GM23338 (cell line): ENCODE data around the gene CLDN7. TPM values are rescaled to one million over a fixed set of nuclear protein-coding genes. Genes with fewer than 3 reads are reported as not detected.

Source experiments
- ATAC-seq: fragments of 200-7000 bp; cut with Tn5 transposase; 3 replicates; pipeline ENCODE4 v1.9.1; 2020
- DNase-seq: peaks from one replicate; pipeline ENCODE4 v3.0.0-alpha.2; 2015; ENCODE audit warnings: low spot score
- H2AFZ ChIP-seq: fragments of 200-600 bp; sonication (generic); 2 replicates; pipeline ENCODE4 v1.8.0; 2016; ENCODE audit warnings: antibody characterized with exemption, mild to moderate bottlenecking, moderate library complexity
- H3F3A ChIP-seq: fragments of 200-600 bp; sonication (generic); replicated peaks from 2 replicates; pipeline ENCODE4 v1.8.0; 2017; ENCODE audit warnings: antibody characterized with exemption, mixed run types, low read depth
- H3K27ac ChIP-seq: fragments of 200-600 bp; sonication (generic); 2 replicates; pipeline ENCODE4 v1.6.1; 2016; ENCODE audit warnings: low read depth
- H3K27me3 ChIP-seq: fragments of 200-600 bp; sonication (generic); 2 replicates; pipeline ENCODE4 v1.8.0; 2016; ENCODE audit warnings: mild to moderate bottlenecking, mixed run types, moderate library complexity; ENCODE audit not compliant: insufficient read depth
- H3K36me3 ChIP-seq: fragments of 200-600 bp; sonication (generic); 2 replicates; pipeline ENCODE4 v1.8.0; 2016; ENCODE audit warnings: mild to moderate bottlenecking; ENCODE audit not compliant: insufficient read depth
- H3K4me1 ChIP-seq: fragments of 200-600 bp; sonication (generic); 2 replicates; pipeline ENCODE4 v1.8.0; 2016; ENCODE audit warnings: mild to moderate bottlenecking, moderate library complexity; ENCODE audit not compliant: insufficient read depth
- H3K4me2 ChIP-seq: fragments of 200-600 bp; sonication (generic); 2 replicates; pipeline ENCODE4 v1.7.1; 2017; ENCODE audit warnings: mixed run types
- H3K4me3 ChIP-seq: fragments of 200-600 bp; sonication (generic); 2 replicates; pipeline ENCODE4 v1.6.1; 2016; ENCODE audit warnings: mixed run types
- H3K79me2 ChIP-seq: fragments of 200-600 bp; sonication (generic); replicated peaks from 2 replicates; pipeline ENCODE4 v1.8.0; 2017; ENCODE audit warnings: mild to moderate bottlenecking; ENCODE audit not compliant: insufficient read depth
- H3K9me2 ChIP-seq: fragments of 200-600 bp; sonication (generic); 2 replicates; pipeline ENCODE4 v1.8.0; 2017; ENCODE audit not compliant: insufficient read depth
- H4K20me1 ChIP-seq: fragments of 200-600 bp; sonication (generic); replicated peaks from 2 replicates; pipeline ENCODE4 v1.8.0; 2017; ENCODE audit warnings: mild to moderate bottlenecking; ENCODE audit not compliant: insufficient read depth
- H3K27ac Mint-ChIP-seq: 2 replicates; pipeline ENCODE4 v1.8.0; 2020; ENCODE audit warnings: inconsistent platforms, mild to moderate bottlenecking, moderate library complexity, mixed read lengths
- H3K27me3 Mint-ChIP-seq: 3 replicates; pipeline ENCODE4 v1.8.0; 2022; ENCODE audit warnings: low read depth, mild to moderate bottlenecking, moderate library complexity, mixed read lengths, inconsistent platforms; ENCODE audit not compliant: insufficient read depth, poor library complexity
- H3K36me3 Mint-ChIP-seq: 3 replicates; pipeline ENCODE4 v1.8.0; 2021; ENCODE audit warnings: low read depth, mild to moderate bottlenecking, inconsistent platforms, moderate library complexity, mixed read lengths
- H3K4me1 Mint-ChIP-seq: 3 replicates; pipeline ENCODE4 v1.8.0; 2020; ENCODE audit warnings: mild to moderate bottlenecking, inconsistent platforms, mixed read lengths
- H3K4me3 Mint-ChIP-seq: 3 replicates; pipeline ENCODE4 v1.8.0; 2021; ENCODE audit warnings: moderate library complexity, mild to moderate bottlenecking, inconsistent platforms, mixed read lengths
- H3K9me3 Mint-ChIP-seq: 3 replicates; pipeline ENCODE4 v1.8.0; 2020; ENCODE audit warnings: moderate library complexity, mild to moderate bottlenecking, inconsistent platforms, mixed read lengths
- CTCF ChIP-seq, 2 experiments: fragments of 200-600 bp in 1 of 2; sonication (generic) in 1 of 2; conservative IDR thresholded peaks; 2 replicates each; pipeline versions ENCODE4 v1.5.1 to v1.6.1; 2016 to 2017; ENCODE audit warnings: antibody characterized with exemption in 2 of 2, low read depth in 2 of 2, mild to moderate bottlenecking in 2 of 2, moderate library complexity in 1 of 2
- ETS1 ChIP-seq: IDR thresholded peaks from 2 replicates; pipeline ENCODE4 v1.6.1; 2016; ENCODE audit warnings: antibody characterized with exemption
- EZH2 ChIP-seq: fragments of 200-600 bp; sonication (generic); IDR thresholded peaks from one replicate; pipeline ENCODE4 v1.8.0; 2017; ENCODE audit warnings: antibody characterized with exemption, mild to moderate bottlenecking, low read depth; ENCODE audit not compliant: unreplicated experiment
- REST ChIP-seq: IDR thresholded peaks from one replicate; pipeline ENCODE4 v1.6.1; 2018; ENCODE audit warnings: antibody characterized with exemption; ENCODE audit not compliant: unreplicated experiment
- ZNF114 ChIP-seq: fragments of 250-450 bp; sonication (Bioruptor Pico); IDR thresholded peaks from 2 replicates; pipeline ENCODE4 v1.5.0; 2020; ENCODE audit warnings: mild to moderate bottlenecking, moderate library complexity
- ZNF331 ChIP-seq: fragments of 250-450 bp; sonication (Bioruptor Pico); IDR thresholded peaks from 2 replicates; pipeline ENCODE4 v1.5.0; 2020; ENCODE audit warnings: low read depth, mild to moderate bottlenecking, moderate library complexity
- polyA plus RNA-seq: library from polyadenylated mRNA; unstranded; fragments of >200 nt; fragmentation: Nextera tagmentation; extraction: Ambion mirVana; gene quantifications from 2 replicates; pipeline ENCODE4 v1.2.1, GENCODE V29; 2016
- total RNA-seq: library from RNA; depleted of rRNA; stranded (reverse); fragments of >200 nt; shearing (Covaris generic); gene quantifications from 2 replicates; pipeline ENCODE4 v1.2.3, GENCODE V29; 2014

Gene CLDN7
- total and polyA plus RNA-seq, 2 experiments from 2014 or later, result 50.7 to 111 TPM

GRCh38 chr17:7284911-7285310 is 22.6 kb upstream of the CLDN7 start:
- H3K4me2 ChIP-seq, result no peak overlapping the region
- no peak overlapping the region for H3K4me3 Mint-ChIP-seq
- no peak overlapping the region for H2AFZ ChIP-seq
- H3K9me2 ChIP-seq, result no peaks in the 10 kb centered on the region
- peaks cover 30% of the 10 kb centered on the region for H3K4me1 Mint-ChIP-seq
- H4K20me1 ChIP-seq, result peaks cover 3% of the 10 kb centered on the region; the same call in 1 of the 2 replicates
- H3K36me3 ChIP-seq, result peaks cover 5% of the 10 kb centered on the region; the same call in 1 of the 2 replicates
- TF ChIP-seq ETS1 (no peak), REST (no peak), CTCF (conservative IDR thresholded peaks at IDR 0.05; ENCODE audit: low read depth in 2 of 2) (no peak), ZNF331 (CRISPR knock-in tag) (no peak)
- no peak for ATAC-seq
- no peak overlapping the region for H3K27ac Mint-ChIP-seq
- H3F3A ChIP-seq, result peaks cover 4% of the 10 kb centered on the region; the same call in 1 of the 2 replicates
- no peaks in the 10 kb centered on the region for H3K79me2 ChIP-seq
- peaks cover 10% of the 10 kb centered on the region for H3K27me3 ChIP-seq
- no peak overlapping the region for H3K27ac ChIP-seq
- no peaks in the 10 kb centered on the region; the same call in 1 of the 3 replicates for H3K9me3 Mint-ChIP-seq
- no peak for DNase-seq
- H3K4me3 ChIP-seq, result no peak overlapping the region
- H3K4me1 ChIP-seq, result peaks cover 7% of the 10 kb centered on the region; the same call in 1 of the 2 replicates
- peaks cover 18% of the 10 kb centered on the region for H3K36me3 Mint-ChIP-seq
- peaks cover 18% of the 10 kb centered on the region for H3K27me3 Mint-ChIP-seq

GRCh38 chr17:7283471-7284216 is 21.4 kb upstream of the CLDN7 start:
- no peaks in the 10 kb centered on the region for H3K9me2 ChIP-seq
- H2AFZ ChIP-seq, result no peak overlapping the region
- H3K36me3 ChIP-seq, result peaks cover 5% of the 10 kb centered on the region; the same call in 1 of the 2 replicates
- no peaks in the 10 kb centered on the region for H3K79me2 ChIP-seq
- H3K27me3 Mint-ChIP-seq, result peaks cover 18% of the 10 kb centered on the region
- H3K27ac Mint-ChIP-seq, result no peak overlapping the region
- H3F3A ChIP-seq, result peaks cover 15% of the 10 kb centered on the region; the same call in 1 of the 2 replicates
- H3K27me3 ChIP-seq, result peaks cover 10% of the 10 kb centered on the region
- H3K9me3 Mint-ChIP-seq, result no peaks in the 10 kb centered on the region; the same call in 2 of the 3 replicates
- no peak overlapping the region for H3K27ac ChIP-seq
- DNase-seq (no peak), ATAC-seq (no peak)
- H3K4me1 Mint-ChIP-seq, result peaks cover 29% of the 10 kb centered on the region
- H3K4me1 ChIP-seq, result peaks cover 13% of the 10 kb centered on the region; the same call in 1 of the 2 replicates
- H3K4me3 ChIP-seq, result no peak overlapping the region
- peaks cover 15% of the 10 kb centered on the region for H3K36me3 Mint-ChIP-seq
- peaks cover 3% of the 10 kb centered on the region; the same call in 1 of the 2 replicates for H4K20me1 ChIP-seq
- peak overlapping the region; percentile 59; the same call in 2 of the 3 replicates for H3K4me3 Mint-ChIP-seq
- no peak overlapping the region for H3K4me2 ChIP-seq
- TF ChIP-seq ZNF114 (CRISPR knock-in tag) (no peak), EZH2 (no peak), REST (no peak), ZNF331 (CRISPR knock-in tag) (no peak)
